ENCODE data around the gene PALM. TPM values are rescaled to one million over a fixed set of nuclear protein-coding genes. Genes with fewer than 3 reads are reported as not detected.

PALM gene
- total and polyA plus RNA-seq, 4 donors, result 16.2 to 45.7 (median 28.1) TPM

- ATAC-seq (ENCODE audit: insufficient read depth, low FRiP score), result no peak
- Histone ChIP-seq H3K9ac (ENCODE audit: insufficient read depth in 1 of 2, low read length in 2 of 2) (no peak overlapping the region), H3K27me3 (ENCODE audit: control insufficient read depth in 3 of 3, insufficient read depth in 3 of 3, low read length in 2 of 3) (no peaks in the 10 kb centered on the region), H3K27ac (ENCODE audit: low read depth in 1 of 2, low read length in 1 of 2) (no peak overlapping the region), H3K36me3 (ENCODE audit: control insufficient read depth in 4 of 4, insufficient read depth in 4 of 4, low read length in 4 of 4) (peaks cover 0 to 2% (median 0%) of the 10 kb centered on the region in 4 donors), H3K4me3 (no peak overlapping the region), H3K9me3 (ENCODE audit: control insufficient read depth in 4 of 4, insufficient read depth in 3 of 4, low read length in 3 of 4) (no peaks in the 10 kb centered on the region), H3K4me1 (ENCODE audit: control insufficient read depth in 5 of 5, insufficient read depth in 5 of 5, low read length in 5 of 5) (no peaks in the 10 kb centered on the region)
- DNase-seq, result no peak
- TF ChIP-seq, protein P1, sequence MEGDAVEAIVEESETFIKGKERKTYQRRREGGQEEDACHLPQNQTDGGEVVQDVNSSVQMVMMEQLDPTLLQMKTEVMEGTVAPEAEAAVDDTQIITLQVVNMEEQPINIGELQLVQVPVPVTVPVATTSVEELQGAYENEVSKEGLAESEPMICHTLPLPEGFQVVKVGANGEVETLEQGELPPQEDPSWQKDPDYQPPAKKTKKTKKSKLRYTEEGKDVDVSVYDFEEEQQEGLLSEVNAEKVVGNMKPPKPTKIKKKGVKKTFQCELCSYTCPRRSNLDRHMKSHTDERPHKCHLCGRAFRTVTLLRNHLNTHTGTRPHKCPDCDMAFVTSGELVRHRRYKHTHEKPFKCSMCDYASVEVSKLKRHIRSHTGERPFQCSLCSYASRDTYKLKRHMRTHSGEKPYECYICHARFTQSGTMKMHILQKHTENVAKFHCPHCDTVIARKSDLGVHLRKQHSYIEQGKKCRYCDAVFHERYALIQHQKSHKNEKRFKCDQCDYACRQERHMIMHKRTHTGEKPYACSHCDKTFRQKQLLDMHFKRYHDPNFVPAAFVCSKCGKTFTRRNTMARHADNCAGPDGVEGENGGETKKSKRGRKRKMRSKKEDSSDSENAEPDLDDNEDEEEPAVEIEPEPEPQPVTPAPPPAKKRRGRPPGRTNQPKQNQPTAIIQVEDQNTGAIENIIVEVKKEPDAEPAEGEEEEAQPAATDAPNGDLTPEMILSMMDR (IDR thresholded peaks at IDR 0.05; ENCODE audit: control extremely low read depth, extremely low read depth), result no peak
- WGBS, 2 donors, result 73 to 81% methylated on average over 17 of the region's 17 CpGs
These were observed 22.0 kb upstream of the PALM start for GRCh38 chr19:686589-687297.

DNA sequence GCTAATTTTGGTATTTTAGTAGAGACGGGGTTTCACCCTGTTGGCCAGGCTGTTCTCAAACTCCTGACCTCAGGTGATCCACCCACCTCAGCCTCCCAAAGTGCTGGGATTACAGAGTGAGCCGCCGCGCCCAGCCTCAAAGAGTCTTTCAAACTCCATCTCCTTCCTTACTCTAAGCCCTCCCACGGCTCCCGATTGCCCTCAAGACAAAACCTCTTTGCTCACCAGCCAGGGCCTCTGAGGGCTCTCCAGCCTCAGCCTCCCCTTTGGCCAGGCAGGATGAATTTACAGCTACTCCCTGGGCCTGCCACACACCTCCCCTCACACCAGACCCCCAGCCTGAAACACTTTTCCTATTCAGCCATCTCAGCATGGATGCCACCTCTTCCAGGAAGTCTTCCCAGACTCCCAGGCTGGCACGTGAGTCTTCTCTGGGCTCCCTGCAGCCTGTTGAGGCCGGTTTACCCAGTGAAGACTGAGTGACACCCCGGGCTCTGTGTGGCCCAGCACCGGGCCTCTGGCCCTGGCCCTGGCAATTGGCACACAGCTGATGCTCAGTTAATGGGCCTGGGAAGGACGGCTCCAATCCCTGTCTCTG is 21.1 kb upstream of the PALM start:
- TF ChIP-seq, protein P1 (IDR thresholded peaks at IDR 0.05; ENCODE audit: control extremely low read depth, extremely low read depth), result no peak
- Histone ChIP-seq H3K9ac (ENCODE audit: insufficient read depth in 1 of 2, low read length in 2 of 2) (no peak overlapping the region), H3K4me1 (ENCODE audit: control insufficient read depth in 5 of 5, insufficient read depth in 5 of 5, low read length in 5 of 5) (no peaks in the 10 kb centered on the region), H3K9me3 (ENCODE audit: control insufficient read depth in 4 of 4, insufficient read depth in 3 of 4, low read length in 3 of 4) (no peaks in the 10 kb centered on the region), H3K4me3 (no peak overlapping the region), H3K27me3 (ENCODE audit: control insufficient read depth in 3 of 3, insufficient read depth in 3 of 3, low read length in 2 of 3) (no peaks in the 10 kb centered on the region), H3K27ac (ENCODE audit: low read depth in 1 of 2, low read length in 1 of 2) (no peak overlapping the region), H3K36me3 (ENCODE audit: control insufficient read depth in 4 of 4, insufficient read depth in 4 of 4, low read length in 4 of 4) (no peaks in the 10 kb centered on the region)
- 88 to 89% methylated on average over 11 of the region's 11 CpGs for WGBS, 2 donors
- no peak for ATAC-seq (ENCODE audit: insufficient read depth, low FRiP score)
- no peak for DNase-seq

GRCh38 chr19:688214-688613 is 20.5 kb upstream of the PALM start:
- H3K27ac ChIP-seq (ENCODE audit: low read depth in 1 of 2, low read length in 1 of 2), result no peak overlapping the region

More at GRCh38 chr19:688214-688613, 20.5 kb upstream of the PALM start:
- Histone ChIP-seq H3K4me3 (no peak overlapping the region), H3K4me1 (ENCODE audit: control insufficient read depth in 5 of 5, insufficient read depth in 5 of 5, low read length in 5 of 5) (no peaks in the 10 kb centered on the region), H3K36me3 (ENCODE audit: control insufficient read depth in 4 of 4, insufficient read depth in 4 of 4, low read length in 4 of 4) (no peaks in the 10 kb centered on the region), H3K9ac (ENCODE audit: insufficient read depth in 1 of 2, low read length in 2 of 2) (no peak overlapping the region), H3K27me3 (ENCODE audit: control insufficient read depth in 3 of 3, insufficient read depth in 3 of 3, low read length in 2 of 3) (no peaks in the 10 kb centered on the region), H3K9me3 (ENCODE audit: control insufficient read depth in 4 of 4, insufficient read depth in 3 of 4, low read length in 3 of 4) (no peaks in the 10 kb centered on the region)
- ATAC-seq (ENCODE audit: insufficient read depth, low FRiP score) (no peak), DNase-seq (no peak)
- TF ChIP-seq, protein P1 (IDR thresholded peaks at IDR 0.05; ENCODE audit: control extremely low read depth, extremely low read depth), result no peak
- 69 to 75% methylated on average over 15 of the region's 15 CpGs for whole genome bisulfite sequencing, 2 donors

All from lung (tissue), 12 donors.